ENCODE data around the gene NEDD4L.
A peak's percentile ranks its signal among the peaks of the same experiment; 100 is the strongest.
"Not testable (repeated sequence)": the region's sequence is repeated elsewhere in the genome, so short reads cannot be mapped to it uniquely, and the experiment has no call there.

The NEDD4L gene

GRCh38 chr18:58027341-58027740 lies 16.7 kb upstream of the NEDD4L start:
- ATAC-seq: no peak

GRCh38 chr18:58028109-58028784 lies 15.8 kb upstream of the NEDD4L start:
- no peak for ATAC-seq

GRCh38 chr18:58032233-58032632 lies 11.8 kb upstream of the NEDD4L start:
- no peak for ATAC-seq

GRCh38 chr18:58033216-58033615 lies 10.8 kb upstream of the NEDD4L start:
- ATAC-seq: no peak

- no peak for ATAC-seq
Measured at GRCh38 chr18:58034370-58034769, 9.7 kb upstream of the NEDD4L start.

- no peak for ATAC-seq
Measured at GRCh38 chr18:58037163-58037562, 6.9 kb upstream of the NEDD4L start.

- no peak for ATAC-seq
Measured at GRCh38 chr18:58038063-58038462, 6.0 kb upstream of the NEDD4L start.

GRCh38 chr18:58041633-58042032 lies 2.4 kb upstream of the NEDD4L start:
- ATAC-seq: no peak

GRCh38 chr18:58042826-58043490 lies 1.1 kb upstream of the NEDD4L start:
- no peak for ATAC-seq

- ATAC-seq: peak; percentile 27 to 30
Measured at GRCh38 chr18:58044370-58045241, 580 bp downstream of the NEDD4L start.

- ATAC-seq: no peak
Measured at GRCh38 chr18:58045242-58046092, 1.4 kb downstream of the NEDD4L start.

GRCh38 chr18:58046093-58046793 lies 2.2 kb downstream of the NEDD4L start:
- no peak for ATAC-seq

GRCh38 chr18:58046794-58047555 lies 2.9 kb downstream of the NEDD4L start:
- ATAC-seq: no peak

- ATAC-seq: no peak
Measured at GRCh38 chr18:58047556-58047882, 3.5 kb downstream of the NEDD4L start.

- no peak for ATAC-seq
Measured at GRCh38 chr18:58048081-58048642, 4.1 kb downstream of the NEDD4L start.

GRCh38 chr18:58049000-58049688 lies 5.1 kb downstream of the NEDD4L start:
- ATAC-seq: no peak

- ATAC-seq: not testable (repeated sequence)
Measured at GRCh38 chr18:58050963-58051362, 6.9 kb downstream of the NEDD4L start.

- ATAC-seq: peak in 1 of 2 donors; percentile 13
Measured at GRCh38 chr18:58051765-58052460, 7.9 kb downstream of the NEDD4L start.

GRCh38 chr18:58052960-58053359 lies 8.9 kb downstream of the NEDD4L start:
- no peak for ATAC-seq

All from activated CD4-positive, CD25-positive, alpha-beta regulatory T cell treated with anti-CD3 and anti-CD28 coated beads, Interleukin-2, amount 50 U/mL, for 24 hours (primary cell).